MM.1S (cell line): ENCODE results near the gene DPYSL4.

Experiments used
- DNase-seq: peaks from one replicate; pipeline ENCODE4 v3.0.0-alpha.2; 2015
- H2AFZ ChIP-seq: fragments of 300-600 bp; sonication (generic); 2 replicates; pipeline ENCODE4 v1.6.0; 2016; ENCODE audit warnings: antibody characterized with exemption, low read length
- H3F3A ChIP-seq: fragments of 300-600 bp; sonication (generic); 2 replicates; pipeline ENCODE4 v1.6.1; 2016; ENCODE audit warnings: mild to moderate bottlenecking, antibody characterized with exemption, low read length, moderate library complexity, mixed read lengths; ENCODE audit not compliant: insufficient read depth
- H3K27ac ChIP-seq: fragments of 300-600 bp; sonication (generic); 2 replicates; pipeline ENCODE4 v1.5.1; 2016; ENCODE audit warnings: mild to moderate bottlenecking, low read length
- H3K27me3 ChIP-seq: fragments of 300-600 bp; sonication (generic); replicated peaks from 2 replicates; pipeline ENCODE4 v1.6.0; 2016; ENCODE audit warnings: low read length; ENCODE audit not compliant: insufficient read depth
- H3K36me3 ChIP-seq: fragments of 300-600 bp; sonication (generic); replicated peaks from 2 replicates; pipeline ENCODE4 v1.6.1; 2016; ENCODE audit warnings: mild to moderate bottlenecking, low read length, mixed read lengths; ENCODE audit not compliant: insufficient read depth
- H3K4me1 ChIP-seq: fragments of 300-600 bp; sonication (generic); 2 replicates; pipeline ENCODE4 v1.6.1; 2016; ENCODE audit warnings: low read length, mixed read lengths
- H3K4me2 ChIP-seq: fragments of 300-600 bp; sonication (generic); 2 replicates; pipeline ENCODE4 v1.6.0; 2016; ENCODE audit warnings: low read depth, low read length
- H3K4me3 ChIP-seq: fragments of 300-600 bp; sonication (generic); 2 replicates; pipeline ENCODE4 v1.5.1; 2016; ENCODE audit warnings: low read length, mixed read lengths
- H3K79me2 ChIP-seq: fragments of 300-600 bp; sonication (generic); 2 replicates; pipeline ENCODE4 v1.6.1; 2016; ENCODE audit warnings: mixed run types, low read length, mixed read lengths
- H3K9ac ChIP-seq: fragments of 300-600 bp; sonication (generic); 2 replicates; pipeline ENCODE4 v1.6.1; 2016; ENCODE audit warnings: low read length, mixed read lengths
- H3K9me2 ChIP-seq: fragments of 300-600 bp; sonication (generic); replicated peaks from 2 replicates; pipeline ENCODE4 v1.6.1; 2016; ENCODE audit warnings: mild to moderate bottlenecking, low read length, mixed read lengths; ENCODE audit not compliant: insufficient read depth
- H3K9me3 ChIP-seq: fragments of 300-600 bp; sonication (generic); replicated peaks from 2 replicates; pipeline ENCODE4 v1.6.1; 2016; ENCODE audit warnings: mild to moderate bottlenecking, low read length, mixed read lengths; ENCODE audit not compliant: insufficient read depth
- H4K20me1 ChIP-seq: fragments of 300-600 bp; sonication (generic); 2 replicates; pipeline ENCODE4 v1.6.1; 2016; ENCODE audit warnings: mild to moderate bottlenecking, low read length, moderate library complexity, mixed read lengths; ENCODE audit not compliant: insufficient read depth
- CTCF ChIP-seq: fragments of 300-600 bp; sonication (generic); IDR thresholded peaks from 2 replicates; pipeline ENCODE4 v1.5.1; 2016; ENCODE audit warnings: antibody characterized with exemption, low read length, mixed read lengths
- EZH2 ChIP-seq: fragments of 300-600 bp; sonication (generic); optimal IDR thresholded peaks from 2 replicates; pipeline ENCODE3; 2017; ENCODE audit warnings: low read depth, mild to moderate bottlenecking, antibody characterized with exemption, low read length, mixed read lengths
- EZH2phosphoT487 ChIP-seq: fragments of 300-600 bp; sonication (generic); IDR thresholded peaks from 2 replicates; pipeline ENCODE4 v1.6.1; 2018; ENCODE audit warnings: antibody characterized with exemption, low read length

The DPYSL4 gene

GRCh38 chr10:132163826-132164515 lies 22.8 kb upstream of the DPYSL4 start:
- Histone ChIP-seq H3K36me3 (no peaks in the 10 kb centered on the region), H4K20me1 (no peaks in the 10 kb centered on the region), H3K4me3 (no peak overlapping the region), H3K9me2 (no peaks in the 10 kb centered on the region), H2AFZ (no peak overlapping the region), H3K27ac (no peak overlapping the region), H3K4me2 (no peak overlapping the region), H3K4me1 (peaks cover 16% of the 10 kb centered on the region; the same call in 1 of the 2 replicates), H3K27me3 (peaks cover 34% of the 10 kb centered on the region), H3F3A (no peaks in the 10 kb centered on the region), H3K9me3 (no peaks in the 10 kb centered on the region), H3K9ac (no peak overlapping the region), H3K79me2 (no peaks in the 10 kb centered on the region)
- TF ChIP-seq EZH2phosphoT487 = no peak
- TF ChIP-seq CTCF = no peak
- no peak for TF ChIP-seq EZH2
- no peak for DNase-seq

- Histone ChIP-seq H3K4me1 (peaks cover 16% of the 10 kb centered on the region; the same call in 1 of the 2 replicates), H3K27me3 (peaks cover 42% of the 10 kb centered on the region), H3K9ac (no peak overlapping the region), H3K4me3 (no peak overlapping the region), H3K4me2 (no peak overlapping the region), H3K27ac (no peak overlapping the region), H3K9me2 (no peaks in the 10 kb centered on the region), H4K20me1 (no peaks in the 10 kb centered on the region), H3K9me3 (no peaks in the 10 kb centered on the region), H3K36me3 (no peaks in the 10 kb centered on the region), H3F3A (no peaks in the 10 kb centered on the region), H3K79me2 (no peaks in the 10 kb centered on the region), H2AFZ (no peak overlapping the region)
- no peak for DNase-seq
- no peak for TF ChIP-seq CTCF
- no peak for TF ChIP-seq EZH2phosphoT487
- TF ChIP-seq EZH2 = no peak
These were observed 21.9 kb upstream of the DPYSL4 start for GRCh38 chr10:132164761-132165278.

- H4K20me1 ChIP-seq = no peaks in the 10 kb centered on the region
- no peak overlapping the region for H3K4me3 ChIP-seq
- no peaks in the 10 kb centered on the region for H3K9me3 ChIP-seq
- no peak overlapping the region for H2AFZ ChIP-seq
- H3K4me2 ChIP-seq = no peak overlapping the region
- H3K27ac ChIP-seq = no peak overlapping the region
- no peaks in the 10 kb centered on the region for H3K36me3 ChIP-seq
- H3F3A ChIP-seq = no peaks in the 10 kb centered on the region
- H3K27me3 ChIP-seq = peaks cover 49% of the 10 kb centered on the region
- H3K9ac ChIP-seq = no peak overlapping the region
- H3K4me1 ChIP-seq = peaks cover 16% of the 10 kb centered on the region; the same call in 1 of the 2 replicates
- H3K79me2 ChIP-seq = no peaks in the 10 kb centered on the region
- no peak for DNase-seq
- no peaks in the 10 kb centered on the region for H3K9me2 ChIP-seq
- TF ChIP-seq EZH2phosphoT487 (no peak), EZH2 (no peak), CTCF (no peak)
These were observed 21.2 kb upstream of the DPYSL4 start for GRCh38 chr10:132165416-132165980.
